Trophoblast cell (in vitro differentiated cells and primary cell): ENCODE measurements around the gene NRL.

ENCODE experiments used
- DNase-seq, 2 donors: peaks; one replicate each; pipeline ENCODE4 v3.0.0-alpha.2; 2016
- H2AFZ ChIP-seq: 2 replicates; pipeline ENCODE4 v1.6.1; 2013; ENCODE audit warnings: low read length, moderate library complexity, mild to moderate bottlenecking; ENCODE audit not compliant: insufficient read depth, poor library complexity
- H2AK5ac ChIP-seq: 2 replicates; pipeline ENCODE4 v1.6.1; 2013; ENCODE audit warnings: mild to moderate bottlenecking, low read length
- H2BK120ac ChIP-seq: 2 replicates; pipeline ENCODE4 v1.6.1; 2013; ENCODE audit warnings: low read length, mild to moderate bottlenecking, moderate library complexity; ENCODE audit not compliant: insufficient read depth, poor library complexity
- H2BK12ac ChIP-seq: 2 replicates; pipeline ENCODE4 v1.6.1; 2013; ENCODE audit warnings: mild to moderate bottlenecking, low read length, moderate library complexity
- H2BK5ac ChIP-seq: 2 replicates; pipeline ENCODE4 v1.6.1; 2013; ENCODE audit warnings: low read length, low read depth, moderate library complexity, mild to moderate bottlenecking; ENCODE audit not compliant: poor library complexity
- H3K14ac ChIP-seq: 2 replicates; pipeline ENCODE4 v1.6.1; 2013; ENCODE audit warnings: mild to moderate bottlenecking, low read length
- H3K18ac ChIP-seq: 2 replicates; pipeline ENCODE4 v1.6.1; 2013; ENCODE audit warnings: mild to moderate bottlenecking, low read length
- H3K23ac ChIP-seq: 2 replicates; pipeline ENCODE4 v1.6.1; 2013; ENCODE audit warnings: low read length
- H3K27ac ChIP-seq: 2 replicates; pipeline ENCODE4 v1.5.1; 2013; ENCODE audit warnings: low read depth, mild to moderate bottlenecking, inconsistent platforms, low read length, moderate library complexity
- H3K27me3 ChIP-seq: 2 replicates; pipeline ENCODE4 v1.6.1; 2013; ENCODE audit warnings: inconsistent platforms, mild to moderate bottlenecking, low read length, moderate library complexity; ENCODE audit not compliant: insufficient read depth
- H3K36me3 ChIP-seq, 2 experiments: 1 replicate in 1 of 2; 2 replicates in 1 of 2; pipeline ENCODE4 v1.6.1; 2013; ENCODE audit warnings: low read length in 2 of 2, mild to moderate bottlenecking in 2 of 2, moderate library complexity in 1 of 2; ENCODE audit not compliant: insufficient read depth in 2 of 2, control insufficient read depth in 1 of 2
- H3K4ac ChIP-seq: 2 replicates; pipeline ENCODE4 v1.6.1; 2013; ENCODE audit warnings: low read depth, mild to moderate bottlenecking, low read length, moderate library complexity
- H3K4me1 ChIP-seq, 2 experiments: 1 replicate in 1 of 2; 2 replicates in 1 of 2; pipeline ENCODE4 v1.6.1; 2013; ENCODE audit warnings: low read length in 2 of 2, mild to moderate bottlenecking in 2 of 2, moderate library complexity in 1 of 2; ENCODE audit not compliant: insufficient read depth in 2 of 2, control insufficient read depth in 1 of 2
- H3K4me2 ChIP-seq: 2 replicates; pipeline ENCODE4 v1.6.1; 2013; ENCODE audit warnings: inconsistent platforms, mild to moderate bottlenecking, low read length, moderate library complexity
- H3K4me3 ChIP-seq: 2 replicates; pipeline ENCODE4 v1.5.1; 2013; ENCODE audit warnings: mild to moderate bottlenecking, low read depth, low read length, inconsistent platforms
- H3K79me1 ChIP-seq: one replicate; pipeline ENCODE4 v1.6.1; 2013; ENCODE audit warnings: low read length
- H3K79me2 ChIP-seq: 2 replicates; pipeline ENCODE4 v1.6.1; 2013; ENCODE audit warnings: low read length, mild to moderate bottlenecking; ENCODE audit not compliant: control insufficient read depth, insufficient read depth, poor library complexity
- H3K9ac ChIP-seq: 2 replicates; pipeline ENCODE4 v1.6.1; 2013; ENCODE audit warnings: mild to moderate bottlenecking, low read length
- H3K9me3 ChIP-seq: 2 replicates; pipeline ENCODE4 v1.6.1; 2013; ENCODE audit warnings: low read depth, mild to moderate bottlenecking, control low read depth, inconsistent platforms, low read length; ENCODE audit not compliant: insufficient read depth
- H4K12ac ChIP-seq: 2 replicates; pipeline ENCODE4 v1.6.1; 2013; ENCODE audit warnings: low read depth, mild to moderate bottlenecking, low read length, moderate library complexity
- H4K8ac ChIP-seq: 2 replicates; pipeline ENCODE4 v1.6.1; 2013; ENCODE audit warnings: low read depth, mild to moderate bottlenecking, low read length, moderate library complexity
- H4K91ac ChIP-seq: one replicate; pipeline ENCODE4 v1.6.1; 2013; ENCODE audit warnings: low read depth, mild to moderate bottlenecking, low read length, moderate library complexity
- WGBS: extraction: QIAGEN DNeasy Blood & Tissue Kit; methylation state at CpG from one replicate; pipeline ENCODE4 v1.1.7; 2013; ENCODE audit warnings: missing lambda C conversion rate; ENCODE audit not compliant: insufficient read length, insufficient coverage; ENCODE audit errors: extremely low coverage; 5-methylcytosine and 5-hydroxymethylcytosine counted together

Gene NRL

DNA sequence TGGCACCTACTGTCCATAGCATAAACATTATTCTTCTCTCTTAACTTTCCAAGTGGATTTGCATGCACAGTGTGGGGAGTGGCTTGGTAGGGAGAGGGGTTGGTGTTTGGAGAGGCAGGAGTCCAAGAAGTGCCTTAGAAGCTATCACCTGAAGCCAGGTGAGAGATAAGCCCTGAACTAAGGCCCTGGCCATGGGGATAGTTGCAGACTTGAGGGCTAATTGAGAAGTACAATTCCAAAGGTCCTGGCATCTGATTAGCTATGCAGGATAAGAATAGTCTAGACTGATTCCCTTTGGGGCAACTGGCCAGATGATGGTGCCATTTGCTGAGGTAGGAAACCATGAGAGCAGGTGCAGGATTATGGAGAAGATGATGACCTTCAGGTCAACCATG lies 22.6 kb downstream of the NRL start:
- Histone ChIP-seq H3K18ac (no peak overlapping the region), H3K4me3 (no peak overlapping the region), H3K27ac (no peak overlapping the region)

DNA sequence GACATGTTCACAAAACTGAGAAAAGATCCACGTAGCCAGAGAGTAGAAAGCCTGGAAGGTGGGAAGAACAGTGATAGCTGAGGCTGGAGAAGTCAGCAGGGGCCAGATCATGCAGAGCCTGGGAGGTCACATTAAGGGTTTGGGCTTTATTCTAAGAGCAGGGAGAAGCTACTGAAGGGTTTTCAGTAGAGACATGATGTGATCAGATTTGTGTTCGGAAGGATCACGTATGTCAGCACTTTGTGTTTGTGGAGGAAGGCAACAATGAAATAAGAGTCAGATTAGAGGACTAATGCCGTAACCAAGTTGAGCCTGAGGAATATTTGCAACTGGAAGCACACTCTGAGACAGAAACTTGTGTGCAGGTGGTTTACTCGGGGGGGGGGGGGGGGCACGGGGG lies 24.9 kb downstream of the NRL start:
- peaks cover 11% of the 10 kb centered on the region for H3K79me1 ChIP-seq
- H3K79me2 ChIP-seq: peaks cover 6% of the 10 kb centered on the region
- no peak overlapping the region for H2BK12ac ChIP-seq
- no peak overlapping the region for H3K14ac ChIP-seq
- no peaks in the 10 kb centered on the region for H3K27me3 ChIP-seq
- H4K12ac ChIP-seq: no peak overlapping the region
- H3K4me1 ChIP-seq: peaks cover 0 to 6% of the 10 kb centered on the region in 2 experiments
- no peak overlapping the region for H4K91ac ChIP-seq
- no peak overlapping the region for H3K27ac ChIP-seq
- H2BK120ac ChIP-seq: no peak overlapping the region
- no peaks in the 10 kb centered on the region for H3K9me3 ChIP-seq
- no peak overlapping the region for H3K23ac ChIP-seq
- no peak overlapping the region for H2BK5ac ChIP-seq
- no peaks in the 10 kb centered on the region for H3K36me3 ChIP-seq
- no peak overlapping the region for H3K9ac ChIP-seq
- no peak overlapping the region for H2AFZ ChIP-seq
- WGBS: no CpG with 5 or more reads among the region's 6 CpGs
- H3K18ac ChIP-seq: no peak overlapping the region
- H2AK5ac ChIP-seq: no peak overlapping the region
- no peak overlapping the region for H4K8ac ChIP-seq
- H3K4me2 ChIP-seq: no peak overlapping the region
- H3K4ac ChIP-seq: no peak overlapping the region
- H3K4me3 ChIP-seq: no peak overlapping the region
- DNase-seq: no peak

More for the DNA sequence above, 22.6 kb downstream of the NRL start:
- Histone ChIP-seq H3K36me3 (no peaks in the 10 kb centered on the region), H3K79me2 (peaks cover 6% of the 10 kb centered on the region), H4K12ac (no peak overlapping the region), H3K27me3 (no peaks in the 10 kb centered on the region), H2BK12ac (no peak overlapping the region), H4K91ac (no peak overlapping the region), H3K23ac (no peak overlapping the region), H3K14ac (no peak overlapping the region), H3K9me3 (no peaks in the 10 kb centered on the region), H2BK120ac (no peak overlapping the region), H2AFZ (no peak overlapping the region), H2BK5ac (no peak overlapping the region), H3K4me1 (peaks cover 0 to 14% of the 10 kb centered on the region in 2 experiments), H3K9ac (no peak overlapping the region), H2AK5ac (no peak overlapping the region), H3K79me1 (peaks cover 11% of the 10 kb centered on the region), H3K4ac (no peak overlapping the region), H3K4me2 (no peak overlapping the region), H4K8ac (no peak overlapping the region)
- no peak for DNase-seq

DNA sequence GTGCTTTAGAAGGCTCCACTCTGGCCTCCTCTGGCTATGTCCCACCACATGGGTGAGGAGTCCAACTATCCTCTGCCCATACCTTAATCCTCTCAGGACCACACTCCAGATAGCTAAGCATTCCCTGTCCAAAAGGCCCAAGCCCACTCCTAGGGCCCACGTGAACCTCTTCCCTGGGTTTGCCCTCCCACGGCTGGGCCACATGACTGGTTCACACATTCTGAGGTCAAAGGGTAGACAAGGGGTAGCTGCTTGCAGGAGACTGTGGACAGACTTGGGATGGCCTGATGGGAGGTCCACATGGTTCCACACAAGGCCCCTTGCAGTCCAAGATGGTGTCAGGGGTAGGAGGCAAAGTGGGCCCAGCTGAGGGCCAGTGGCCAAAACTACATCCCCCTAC lies 26.7 kb downstream of the NRL start:
- Histone ChIP-seq H3K14ac (no peak overlapping the region), H3K79me2 (no peaks in the 10 kb centered on the region), H2BK12ac (no peak overlapping the region), H3K27me3 (no peaks in the 10 kb centered on the region), H3K23ac (no peak overlapping the region), H3K9me3 (no peaks in the 10 kb centered on the region), H4K12ac (no peak overlapping the region), H4K91ac (no peak overlapping the region), H3K79me1 (no peaks in the 10 kb centered on the region), H2AK5ac (no peak overlapping the region), H3K4me1 (no peaks in the 10 kb centered on the region), H3K27ac (no peak overlapping the region), H3K4ac (no peak overlapping the region), H2AFZ (no peak overlapping the region), H3K36me3 (no peaks in the 10 kb centered on the region), H3K4me2 (no peak overlapping the region), H3K9ac (no peak overlapping the region), H4K8ac (no peak overlapping the region), H2BK120ac (no peak overlapping the region), H3K4me3 (no peak overlapping the region), H2BK5ac (no peak overlapping the region), H3K18ac (no peak overlapping the region)
- WGBS: no CpG with 5 or more reads among the region's 2 CpGs
- DNase-seq: no peak

DNA sequence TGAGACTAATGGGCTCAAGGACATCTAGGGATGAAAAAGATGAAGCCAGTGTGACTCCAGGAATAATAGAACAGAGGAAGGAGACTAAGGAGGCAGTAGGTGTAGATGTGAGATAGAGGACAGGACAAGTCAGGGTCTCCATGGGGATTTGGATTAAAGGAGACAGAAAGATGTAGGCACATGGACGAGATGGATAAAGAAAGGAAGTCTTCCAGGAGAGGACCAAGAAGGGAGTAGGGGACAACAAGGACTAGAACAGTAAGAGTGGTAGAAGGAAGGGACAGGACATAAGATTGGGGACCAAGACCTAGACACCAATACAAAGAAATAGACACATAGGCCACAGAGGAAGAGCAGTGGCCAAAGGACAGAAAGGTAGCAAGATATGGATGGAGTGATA lies 27.7 kb downstream of the NRL start:
- Histone ChIP-seq H4K8ac (no peak overlapping the region), H3K79me2 (no peaks in the 10 kb centered on the region), H2BK5ac (no peak overlapping the region), H3K27me3 (no peaks in the 10 kb centered on the region), H3K36me3 (no peaks in the 10 kb centered on the region), H3K9me3 (no peaks in the 10 kb centered on the region), H2BK120ac (no peak overlapping the region), H3K23ac (no peak overlapping the region), H3K4ac (no peak overlapping the region), H4K91ac (no peak overlapping the region), H2AFZ (no peak overlapping the region), H2AK5ac (no peak overlapping the region), H3K9ac (no peak overlapping the region), H4K12ac (no peak overlapping the region), H3K14ac (no peak overlapping the region), H3K79me1 (no peaks in the 10 kb centered on the region), H3K4me2 (no peak overlapping the region), H2BK12ac (no peak overlapping the region), H3K4me1 (no peaks in the 10 kb centered on the region), H3K27ac (no peak overlapping the region), H3K4me3 (no peak overlapping the region), H3K18ac (no peak overlapping the region)
- no peak for DNase-seq
- WGBS: no CpG with 5 or more reads among the region's 1 CpG
